K562 (cell line): ENCODE results near the gene FAM200A. TPM values are rescaled to one million over a fixed set of nuclear protein-coding genes. Genes with fewer than 3 reads are reported as not detected.
A peak's percentile ranks its signal among the peaks of the same experiment; 100 is the strongest.

Experiments used
- ATAC-seq: fragments of 200-7000 bp; cut with Tn5 transposase; 3 replicates; pipeline ENCODE4 v1.9.1; 2020; ENCODE audit warnings: moderate library complexity
- BruUV-seq: library from RNA; stranded (reverse); fragments of 400-500 nt; replicated peaks from 2 replicates; lab custom pipeline; 2021; lab: Mats Ljungman, UMichigan
- CTCF ChIA-PET: fragments of 300-600 bp; formaldehyde crosslinking; extraction: SDS; loops from one replicate; lab custom pipeline; 2021; ENCODE audit warnings: low intra/inter-chr PET ratio; lab: Yijun Ruan, JAX
- POLR2A ChIA-PET: fragments of 300-600, 350-650 bp; sonication (Branson Sonifier 250); formaldehyde crosslinking; extraction: SDS; loops from one replicate; lab custom pipeline; 2021; ENCODE audit warnings: antibody characterized with exemption, inconsistent platforms; lab: Yijun Ruan, JAX
- DNase-seq, 4 experiments: peaks; one replicate each; pipeline versions ENCODE4 v3.0.0 to v3.0.0-alpha.2; 2011 to 2018; ENCODE audit warnings: low spot score in 3 of 4, mixed read lengths in 3 of 4; ENCODE audit errors: extremely low read depth in 1 of 4
- FAIRE-seq: peaks from 2 replicates; lab custom pipeline; 2011; peaks lifted over from hg19 to GRCh38; lab: Jason Lieb, UNC
- H2AFZ ChIP-seq: 2 replicates; pipeline ENCODE4 v1.6.0; 2011; ENCODE audit warnings: low read depth, low read length, control low read depth, inconsistent platforms
- H3K27ac ChIP-seq: fragments of 200-600 bp; 3 replicates; pipeline ENCODE4 v1.8.0; 2011; ENCODE audit warnings: low read depth, mild to moderate bottlenecking, control low read depth, inconsistent platforms, low read length, moderate library complexity, mixed read lengths; ENCODE audit errors: extremely low read depth
- H3K27me3 ChIP-seq, 2 experiments: fragments of 300-600 bp in 1 of 2; 2 replicates in 1 of 2; 3 replicates in 1 of 2; pipeline versions ENCODE4 v1.6.0 to v1.8.0; 2011; ENCODE audit warnings: inconsistent platforms in 2 of 2, low read length in 2 of 2, mild to moderate bottlenecking in 1 of 2, mixed read lengths in 1 of 2, moderate library complexity in 1 of 2; ENCODE audit not compliant: control insufficient read depth in 2 of 2, insufficient read depth in 2 of 2
- H3K36me3 ChIP-seq: fragments of 300-600 bp; 3 replicates; pipeline ENCODE4 v1.8.0; 2011; ENCODE audit warnings: mild to moderate bottlenecking, low read length, inconsistent platforms; ENCODE audit not compliant: control insufficient read depth, insufficient read depth
- H3K4me1 ChIP-seq, 2 experiments: fragments of 200-600 bp in 1 of 2; replicated peaks in 1 of 2; 2 replicates in 1 of 2; 3 replicates in 1 of 2; pipeline versions ENCODE4 v1.5.1 to v1.8.0; 2011; ENCODE audit warnings: inconsistent platforms in 2 of 2, low read length in 2 of 2, mild to moderate bottlenecking in 1 of 2, mixed read lengths in 1 of 2, moderate library complexity in 1 of 2; ENCODE audit not compliant: control insufficient read depth in 2 of 2, insufficient read depth in 2 of 2
- H3K4me2 ChIP-seq: 2 replicates; pipeline ENCODE4 v1.6.1; 2011; ENCODE audit warnings: low read length, control low read depth, inconsistent platforms, mixed read lengths; ENCODE audit not compliant: insufficient read depth
- H3K4me3 ChIP-seq: fragments of 200-600 bp; sonication (generic), shearing (Covaris generic); 2 replicates; pipeline ENCODE4 v1.5.1; 2016; ENCODE audit warnings: control low read depth, inconsistent platforms
- H3K79me2 ChIP-seq: fragments of 200-600 bp; 3 replicates; pipeline ENCODE4 v1.8.0; 2011; ENCODE audit warnings: low read length, inconsistent platforms; ENCODE audit not compliant: control insufficient read depth, insufficient read depth
- H3K9ac ChIP-seq, 2 experiments: 2 replicates each; pipeline versions ENCODE4 v1.6.0 to v1.6.1; 2011; ENCODE audit warnings: low read depth in 2 of 2, low read length in 2 of 2, control low read depth in 1 of 2, inconsistent platforms in 1 of 2, mild to moderate bottlenecking in 1 of 2, mixed read lengths in 1 of 2; ENCODE audit not compliant: insufficient read depth in 1 of 2
- H3K9me1 ChIP-seq: one replicate; pipeline ENCODE4 v1.6.0; 2011; ENCODE audit warnings: inconsistent platforms, mild to moderate bottlenecking, low read length, moderate library complexity; ENCODE audit not compliant: control insufficient read depth, insufficient read depth
- H3K9me3 ChIP-seq: replicated peaks from 2 replicates; pipeline ENCODE4 v1.5.1; 2011; ENCODE audit warnings: low read depth, low read length, inconsistent platforms; ENCODE audit not compliant: control insufficient read depth, insufficient read depth
- H4K20me1 ChIP-seq: replicated peaks from 2 replicates; pipeline ENCODE4 v1.6.1; 2011; ENCODE audit warnings: low read length, inconsistent platforms, mixed read lengths; ENCODE audit not compliant: control insufficient read depth, insufficient read depth
- ATF7 ChIP-seq: fragments of 450-650 bp; IDR thresholded peaks from 2 replicates; pipeline ENCODE4 v1.7.1; 2014; ENCODE audit warnings: mild to moderate bottlenecking, moderate library complexity
- C11orf30 ChIP-seq: fragments of 450-650 bp; IDR thresholded peaks from 2 replicates; pipeline ENCODE4 v1.6.1; 2016; ENCODE audit warnings: low read depth, mild to moderate bottlenecking
- ERF ChIP-seq: fragments of 450-650 bp; formaldehyde crosslinking; IDR thresholded peaks from 2 replicates; pipeline ENCODE4 v1.4.0; 2020; ENCODE audit warnings: mild to moderate bottlenecking, mixed read lengths
- MAFG ChIP-seq: fragments of 450-650 bp; conservative IDR thresholded peaks from 2 replicates; pipeline ENCODE4 v1.6.1; 2016; ENCODE audit warnings: missing genetic modification characterization, missing compliant biosample characterization
- MCM7 ChIP-seq, 2 experiments: fragments of 450-650 bp; IDR thresholded peaks; 2 replicates each; pipeline ENCODE4 v1.6.1; 2016 to 2018
- NR4A1 ChIP-seq, 2 experiments: fragments of 250-450 bp in 1 of 2; fragments of 450-650 bp in 1 of 2; sonication (Bioruptor Pico) in 1 of 2; IDR thresholded peaks; 2 replicates each; pipeline versions ENCODE4 v1.4.0 to v1.6.1; 2016 to 2020; ENCODE audit warnings: mild to moderate bottlenecking in 2 of 2, missing compliant biosample characterization in 1 of 2, missing genetic modification characterization in 1 of 2, moderate library complexity in 1 of 2
- NUFIP1 ChIP-seq: fragments of 450-650 bp; IDR thresholded peaks from 2 replicates; pipeline ENCODE4 v1.6.1; 2018; ENCODE audit not compliant: partially characterized antibody
- PRPF4 ChIP-seq: fragments of 200-400 bp; formaldehyde crosslinking; IDR thresholded peaks from one replicate; pipeline ENCODE4 v1.6.1; 2017; ENCODE audit warnings: low read length, low read depth, mild to moderate bottlenecking; ENCODE audit not compliant: insufficient read depth, poor library complexity, severe bottlenecking
- RNF2 ChIP-seq: sonication (generic); IDR thresholded peaks from 2 replicates; pipeline ENCODE4 v1.6.1; 2016
- SMARCC2 ChIP-seq: fragments of 450-650 bp; IDR thresholded peaks from 2 replicates; pipeline ENCODE4 v1.6.1; 2017; ENCODE audit warnings: antibody characterized with exemption, moderate library complexity, mild to moderate bottlenecking, low read depth
- SRSF9 ChIP-seq: fragments of 200-400 bp; formaldehyde crosslinking; IDR thresholded peaks from 2 replicates; pipeline ENCODE4 v1.6.1; 2017; ENCODE audit warnings: low read depth, low read length, borderline replicate concordance
- ZBTB26 ChIP-seq: fragments of 450-650 bp; formaldehyde crosslinking; IDR thresholded peaks from 2 replicates; pipeline ENCODE4 v1.4.0; 2022; ENCODE audit warnings: missing genetic modification characterization
- ZNF696 ChIP-seq: fragments of 250-450 bp; sonication (Bioruptor Pico); conservative IDR thresholded peaks from 2 replicates; pipeline ENCODE4 v1.4.0; 2020; ENCODE audit warnings: mild to moderate bottlenecking, moderate library complexity
- ZNF740 ChIP-seq, 3 experiments: fragments of 200-800 bp in 1 of 3; sonication (Bioruptor generic) in 1 of 3; sonication (generic) in 1 of 3; formaldehyde crosslinking in 1 of 3; IDR thresholded peaks; 2 replicates each; pipeline versions ENCODE4 v1.6.1 to v1.8.0; 2016 to 2022; ENCODE audit warnings: mild to moderate bottlenecking in 2 of 3, missing compliant biosample characterization in 2 of 3, missing genetic modification characterization in 2 of 3, missing genetic modification reagents in 1 of 3
- WGBS: fragments of 100-300 bp; shearing (Covaris generic); methylation state at CpG from one replicate; pipeline ENCODE4 v1.1.6; 2016; ENCODE audit warnings: low coverage, mixed read lengths; ENCODE audit not compliant: insufficient coverage; ENCODE audit errors: missing lambda C conversion rate; 5-methylcytosine and 5-hydroxymethylcytosine counted together
- in situ Hi-C: fragments of 300-500 bp; cut with MboI; formaldehyde crosslinking; loops from 4 replicates; pipeline ENCODE4 v1.15.0; 2018; ENCODE audit warnings: inconsistent platforms, mixed read lengths
- intact Hi-C: fragments of 100-400 bp; cut with micrococcal nuclease; formaldehyde crosslinking; loops from 2 replicates; pipeline ENCODE4 v1.14.2; 2022
- polyA plus RNA-seq, 8 experiments: library from polyadenylated mRNA; depleted of rRNA in 4 of 8; stranded (reverse) in 5 of 8; unstranded in 3 of 8; fragments of >200 nt; fragmentation: Nextera tagmentation in 2 of 8; fragmentation: Illumina TruSeq in 1 of 8; extraction: Ambion mirVana in 2 of 8; extraction: Trizol in 1 of 8; gene quantifications; 2 replicates each; pipeline versions ENCODE4 v1.2.1 to v1.2.3, GENCODE V29; 2011 to 2014; ENCODE audit warnings: inconsistent platforms in 1 of 8, missing spikeins in 1 of 8
- total RNA-seq, 7 experiments: library from RNA; depleted of rRNA in 6 of 7; stranded (reverse); fragments of >200 nt in 6 of 7; fragmentation: Illumina TruSeq in 2 of 7; extraction: Trizol in 2 of 7; gene quantifications; 2 replicates each; pipeline versions ENCODE4 v1.2.1 to v1.2.3, GENCODE V29; 2011 to 2021; ENCODE audit warnings: low replicate concordance in 1 of 7
- TF ChIP-seq, protein P1 (sequence below): conservative IDR thresholded peaks from 2 replicates; pipeline ENCODE4 v1.6.1; 2011; ENCODE audit warnings: low read depth, mild to moderate bottlenecking, low read length; ENCODE audit not compliant: control insufficient read depth
- TF ChIP-seq, protein P2 (sequence below): sonication (generic); formaldehyde crosslinking; IDR thresholded peaks from 2 replicates; pipeline ENCODE4 v1.8.0; 2022; ENCODE audit warnings: missing genetic modification reagents, mild to moderate bottlenecking, borderline replicate concordance
- TF ChIP-seq, protein P3 (sequence below), 2 experiments: fragments of 450-650 bp; conservative IDR thresholded peaks; 2 replicates each; pipeline ENCODE4 v1.6.1; 2017; ENCODE audit warnings: mild to moderate bottlenecking in 2 of 2, moderate library complexity in 2 of 2

The FAM200A gene
- total and polyA plus RNA-seq, 9 of the 15 experiments (the other 6 are each of a cell fraction or from before 2014, with no cell fraction given): 3.3 to 11.2 (median 8.3) TPM

DNA sequence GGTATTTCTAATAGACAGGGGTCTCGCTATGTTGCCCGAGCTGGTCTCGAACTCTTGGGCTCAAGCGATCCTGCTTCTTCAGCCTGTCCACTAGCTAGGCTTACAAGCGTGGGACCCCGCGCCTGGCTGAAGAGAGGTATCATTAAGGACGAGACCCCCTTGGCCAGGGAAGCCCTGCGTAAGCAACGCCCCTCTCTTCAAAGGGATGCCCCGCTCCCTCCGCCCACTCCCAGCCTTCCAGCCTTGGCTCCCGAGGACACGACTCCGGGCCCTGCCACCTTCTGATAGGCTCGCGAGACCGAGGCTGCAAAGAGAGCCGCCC, 47.7 kb downstream of the FAM200A start:
- FAIRE-seq: peak; percentile 60
- no peak; the same call in 1 of the 3 replicates for ATAC-seq
- ChIA-PET POLR2A (interaction anchor here (0.5 to 3.1 kb wide), 14 partner anchors 11 to 1652 kb away, joined by 3 to 31 read pairs (median 5); partner anchors contain the start of genes ZNF655 and ZSCAN25), CTCF (no interaction called here)
- H3K9me1 ChIP-seq: no peaks in the 10 kb centered on the region
- 22% methylated on average over 17 of the region's 19 CpGs for WGBS
- in situ Hi-C loops: no loop called here
- peak overlapping the region; percentile 86 to 88 for H3K9ac ChIP-seq
- peaks cover 3% of the 10 kb centered on the region; the same call in 1 of the 2 replicates for H3K9me3 ChIP-seq
- H3K79me2 ChIP-seq: peaks cover 46% of the 10 kb centered on the region
- H3K4me3 ChIP-seq: peak overlapping the region; percentile 84
- peaks cover 7% of the 10 kb centered on the region; the same call in 1 of the 2 replicates for H4K20me1 ChIP-seq
- no TSS peak for BruUV-seq
- H3K27ac ChIP-seq: peak overlapping the region; percentile 77
- peak overlapping the region; percentile 90 for H2AFZ ChIP-seq
- peak in 2 of 4 experiments; percentile 95 for DNase-seq
- H3K4me1 ChIP-seq: peaks cover 4 to 31% of the 10 kb centered on the region in 2 experiments; a peak in 3 of 5 replicates
- H3K36me3 ChIP-seq: peaks cover 5% of the 10 kb centered on the region; the same call in 2 of the 3 replicates
- intact Hi-C loops: no loop called here
- peak overlapping the region; percentile 93 for H3K4me2 ChIP-seq
- H3K27me3 ChIP-seq: no peaks in the 10 kb centered on the region
- TF ChIP-seq NUFIP1 (no peak), ZBTB26 (CRISPR knock-in tag) (no peak), ZNF740 (CRISPR knock-in tag; IDR thresholded peaks at IDR 0.05) (no peak), ZNF740 (tag; IDR thresholded peaks at IDR 0.05) (no peak), SMARCC2 (no peak), PRPF4 (no peak), MCM7 (IDR thresholded peaks at IDR 0.05) (no peak), NR4A1 (CRISPR knock-in tag; IDR thresholded peaks at IDR 0.05) (no peak), NR4A1 (tag; IDR thresholded peaks at IDR 0.05) (no peak), SRSF9 (no peak), ERF (CRISPR knock-in tag) (no peak), RNF2 (no peak; the same call in 1 of the 2 replicates), ATF7 (no peak), ZNF696 (CRISPR knock-in tag) (no peak), MAFG (tag) (no peak), C11orf30 (no peak)
- TF ChIP-seq, protein P1, sequence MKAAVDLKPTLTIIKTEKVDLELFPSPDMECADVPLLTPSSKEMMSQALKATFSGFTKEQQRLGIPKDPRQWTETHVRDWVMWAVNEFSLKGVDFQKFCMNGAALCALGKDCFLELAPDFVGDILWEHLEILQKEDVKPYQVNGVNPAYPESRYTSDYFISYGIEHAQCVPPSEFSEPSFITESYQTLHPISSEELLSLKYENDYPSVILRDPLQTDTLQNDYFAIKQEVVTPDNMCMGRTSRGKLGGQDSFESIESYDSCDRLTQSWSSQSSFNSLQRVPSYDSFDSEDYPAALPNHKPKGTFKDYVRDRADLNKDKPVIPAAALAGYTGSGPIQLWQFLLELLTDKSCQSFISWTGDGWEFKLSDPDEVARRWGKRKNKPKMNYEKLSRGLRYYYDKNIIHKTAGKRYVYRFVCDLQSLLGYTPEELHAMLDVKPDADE: no peak
- TF ChIP-seq, protein P2, sequence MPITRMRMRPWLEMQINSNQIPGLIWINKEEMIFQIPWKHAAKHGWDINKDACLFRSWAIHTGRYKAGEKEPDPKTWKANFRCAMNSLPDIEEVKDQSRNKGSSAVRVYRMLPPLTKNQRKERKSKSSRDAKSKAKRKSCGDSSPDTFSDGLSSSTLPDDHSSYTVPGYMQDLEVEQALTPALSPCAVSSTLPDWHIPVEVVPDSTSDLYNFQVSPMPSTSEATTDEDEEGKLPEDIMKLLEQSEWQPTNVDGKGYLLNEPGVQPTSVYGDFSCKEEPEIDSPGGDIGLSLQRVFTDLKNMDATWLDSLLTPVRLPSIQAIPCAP (CRISPR knock-in tag): no peak
- TF ChIP-seq, protein P3, sequence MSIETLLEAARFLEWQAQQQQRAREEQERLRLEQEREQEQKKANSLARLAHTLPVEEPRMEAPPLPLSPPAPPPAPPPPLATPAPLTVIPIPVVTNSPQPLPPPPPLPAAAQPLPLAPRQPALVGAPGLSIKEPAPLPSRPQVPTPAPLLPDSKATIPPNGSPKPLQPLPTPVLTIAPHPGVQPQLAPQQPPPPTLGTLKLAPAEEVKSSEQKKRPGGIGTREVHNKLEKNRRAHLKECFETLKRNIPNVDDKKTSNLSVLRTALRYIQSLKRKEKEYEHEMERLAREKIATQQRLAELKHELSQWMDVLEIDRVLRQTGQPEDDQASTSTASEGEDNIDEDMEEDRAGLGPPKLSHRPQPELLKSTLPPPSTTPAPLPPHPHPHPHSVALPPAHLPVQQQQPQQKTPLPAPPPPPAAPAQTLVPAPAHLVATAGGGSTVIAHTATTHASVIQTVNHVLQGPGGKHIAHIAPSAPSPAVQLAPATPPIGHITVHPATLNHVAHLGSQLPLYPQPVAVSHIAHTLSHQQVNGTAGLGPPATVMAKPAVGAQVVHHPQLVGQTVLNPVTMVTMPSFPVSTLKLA (conservative IDR thresholded peaks at IDR 0.05): no peak
